Upper lobe of left lung (tissue), 6 donors: ENCODE results near the gene IP6K1. TPM values are rescaled to one million over a fixed set of nuclear protein-coding genes. Genes with fewer than 3 reads are reported as not detected.

Experiments used
- ATAC-seq, 2 donors: fragments of 200-7000 bp; cut with Tn5 transposase; one replicate each; pipeline ENCODE4 v1.9.1; 2022; ENCODE audit warnings: mild to moderate bottlenecking in 2 of 2, moderate library complexity in 2 of 2; ENCODE audit not compliant: low FRiP score in 2 of 2
- DNase-seq, 2 donors: peaks; one replicate each; pipeline ENCODE4 v3.0.0-alpha.2; 2019 to 2020
- H3K27ac ChIP-seq, 4 donors: fragments of 200-600 bp; sonication (generic); one replicate each; pipeline ENCODE4 v1.5.1; 2016 to 2019
- H3K27me3 ChIP-seq, 4 donors: fragments of 200-600 bp; sonication (generic); one replicate each; pipeline ENCODE4 v1.5.1; 2017 to 2019
- H3K36me3 ChIP-seq, 4 donors: fragments of 200-600 bp; sonication (generic); one replicate each; pipeline ENCODE4 v1.5.1; 2016 to 2019
- H3K4me1 ChIP-seq, 4 donors: fragments of 200-600 bp; sonication (generic); one replicate each; pipeline ENCODE4 v1.5.1; 2018 to 2019
- H3K4me3 ChIP-seq, 4 donors: fragments of 200-600 bp; sonication (generic); one replicate each; pipeline ENCODE4 v1.5.1; 2017 to 2019; ENCODE audit warnings: mild to moderate bottlenecking in 2 of 4, moderate library complexity in 1 of 4
- H3K9me3 ChIP-seq, 4 donors: fragments of 200-600 bp; sonication (generic); one replicate each; pipeline ENCODE4 v1.5.1; 2018 to 2019
- EP300 ChIP-seq, 4 donors: sonication (generic); formaldehyde crosslinking; IDR thresholded peaks; one replicate each; pipeline ENCODE4 v1.5.1; 2017; ENCODE audit warnings: antibody characterized with exemption in 4 of 4, control low read depth in 2 of 4
- POLR2A ChIP-seq, 4 donors: fragments of 450-650 bp; IDR thresholded peaks; one replicate each; pipeline ENCODE4 v1.5.1; 2016 to 2017; ENCODE audit warnings: antibody characterized with exemption in 4 of 4, mild to moderate bottlenecking in 2 of 4
- POLR2AphosphoS5 ChIP-seq, 2 donors: sonication (generic); formaldehyde crosslinking; IDR thresholded peaks; one replicate each; pipeline ENCODE4 v1.5.1; 2017; ENCODE audit warnings: antibody characterized with exemption in 2 of 2
- WGBS, 2 donors: methylation state at CpG; one replicate each; pipeline ENCODE4 v1.1.5; 2017 to 2018; 5-methylcytosine and 5-hydroxymethylcytosine counted together
- total RNA-seq, 6 donors: library from RNA; depleted of rRNA in 4 of 6; stranded (reverse); fragments of >200 nt in 4 of 6; gene quantifications; one replicate each; pipeline versions ENCODE4 v1.1.0 to v1.2.1, GENCODE V29; 2016 to 2021
- TF ChIP-seq, protein P1 (sequence below), 6 experiments: fragments of 450-650 bp in 4 of 6; fragments of 200-600 bp in 2 of 6; sonication (generic) in 2 of 6; IDR thresholded peaks; one replicate each; pipeline ENCODE4 v1.5.1; 2016 to 2019; ENCODE audit warnings: antibody characterized with exemption in 6 of 6
- donor health status: DM: no; HTN: no; CAD: no; lungs with moderate emphysema.
- donor health status: DM: no; HTN: yes; CAD: no; lungs with severe emphysema.

Gene IP6K1
- total RNA-seq, 6 donors from 2014 or later = 42.0 to 63.9 (median 49.7) TPM

DNA sequence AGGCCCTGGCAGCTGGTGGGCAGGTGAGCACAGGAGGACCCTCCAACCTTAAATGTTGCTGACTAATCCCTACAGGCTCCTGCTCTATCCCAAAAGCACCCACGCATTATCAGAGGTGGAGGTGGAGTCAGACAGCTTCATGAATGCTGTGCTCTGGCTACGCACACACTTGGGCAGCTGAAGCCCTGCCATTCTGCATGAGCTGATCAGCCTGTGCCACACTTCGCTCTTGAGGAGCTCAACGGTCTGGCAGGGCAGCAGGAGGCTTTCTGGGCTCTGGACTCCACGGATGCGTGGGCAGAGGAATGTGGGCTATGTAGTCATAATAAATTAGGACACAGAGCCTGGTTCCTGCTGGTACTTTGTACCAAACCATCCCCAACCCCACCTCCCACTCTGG, 103.2 kb downstream of the IP6K1 start:
- TF ChIP-seq POLR2A (IDR thresholded peaks at IDR 0.05) (no peak), POLR2AphosphoS5 (IDR thresholded peaks at IDR 0.05) (no peak), EP300 (IDR thresholded peaks at IDR 0.05) (no peak)
- TF ChIP-seq, protein P1, sequence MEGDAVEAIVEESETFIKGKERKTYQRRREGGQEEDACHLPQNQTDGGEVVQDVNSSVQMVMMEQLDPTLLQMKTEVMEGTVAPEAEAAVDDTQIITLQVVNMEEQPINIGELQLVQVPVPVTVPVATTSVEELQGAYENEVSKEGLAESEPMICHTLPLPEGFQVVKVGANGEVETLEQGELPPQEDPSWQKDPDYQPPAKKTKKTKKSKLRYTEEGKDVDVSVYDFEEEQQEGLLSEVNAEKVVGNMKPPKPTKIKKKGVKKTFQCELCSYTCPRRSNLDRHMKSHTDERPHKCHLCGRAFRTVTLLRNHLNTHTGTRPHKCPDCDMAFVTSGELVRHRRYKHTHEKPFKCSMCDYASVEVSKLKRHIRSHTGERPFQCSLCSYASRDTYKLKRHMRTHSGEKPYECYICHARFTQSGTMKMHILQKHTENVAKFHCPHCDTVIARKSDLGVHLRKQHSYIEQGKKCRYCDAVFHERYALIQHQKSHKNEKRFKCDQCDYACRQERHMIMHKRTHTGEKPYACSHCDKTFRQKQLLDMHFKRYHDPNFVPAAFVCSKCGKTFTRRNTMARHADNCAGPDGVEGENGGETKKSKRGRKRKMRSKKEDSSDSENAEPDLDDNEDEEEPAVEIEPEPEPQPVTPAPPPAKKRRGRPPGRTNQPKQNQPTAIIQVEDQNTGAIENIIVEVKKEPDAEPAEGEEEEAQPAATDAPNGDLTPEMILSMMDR (IDR thresholded peaks at IDR 0.05) = no peak
- Histone ChIP-seq H3K27me3 (no peaks in the 10 kb centered on the region), H3K4me1 (peaks cover 3 to 19% (median 8%) of the 10 kb centered on the region in 4 donors), H3K4me3 (no peak overlapping the region), H3K36me3 (peaks cover 25 to 68% (median 58%) of the 10 kb centered on the region in 4 donors), H3K9me3 (no peaks in the 10 kb centered on the region), H3K27ac (no peak overlapping the region)
- DNase-seq (no peak), ATAC-seq (no peak)
- WGBS, 2 donors = 91 to 100% methylated on average over 1 to 6 of the region's 6 CpGs

DNA sequence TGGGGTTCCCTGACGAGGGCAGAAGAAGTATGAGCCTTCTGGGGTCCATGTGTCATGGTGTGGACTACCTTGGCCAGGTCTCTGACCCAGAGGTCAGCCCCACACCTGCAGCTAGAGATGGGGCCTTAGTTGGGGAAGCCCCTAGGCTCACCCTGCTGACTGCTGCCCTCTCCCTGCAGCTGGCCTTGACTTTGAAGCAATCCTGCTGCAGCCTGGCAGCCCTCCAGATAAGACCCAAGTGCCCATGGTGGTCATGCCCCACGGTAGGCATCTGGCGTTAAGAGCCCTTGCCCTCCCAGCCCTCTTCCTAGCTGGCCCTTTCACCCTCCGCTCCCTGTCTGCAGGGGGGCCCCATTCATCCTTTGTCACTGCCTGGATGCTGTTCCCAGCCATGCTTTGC, 104.8 kb downstream of the IP6K1 start:
- 83 to 90% methylated on average over 1 to 4 of the region's 4 CpGs for WGBS, 2 donors
- Histone ChIP-seq H3K4me3 (no peak overlapping the region), H3K9me3 (no peaks in the 10 kb centered on the region), H3K27me3 (no peaks in the 10 kb centered on the region), H3K27ac (no peak overlapping the region), H3K4me1 (peaks cover 0 to 12% (median 5%) of the 10 kb centered on the region in 4 donors), H3K36me3 (peaks cover 29 to 84% (median 72%) of the 10 kb centered on the region in 4 donors)
- ATAC-seq (no peak), DNase-seq (no peak)
- TF ChIP-seq POLR2AphosphoS5 (IDR thresholded peaks at IDR 0.05) = no peak
- TF ChIP-seq POLR2A (IDR thresholded peaks at IDR 0.05) = no peak
- TF ChIP-seq, protein P1 (IDR thresholded peaks at IDR 0.05) = no peak
- TF ChIP-seq EP300 (IDR thresholded peaks at IDR 0.05) = no peak

DNA sequence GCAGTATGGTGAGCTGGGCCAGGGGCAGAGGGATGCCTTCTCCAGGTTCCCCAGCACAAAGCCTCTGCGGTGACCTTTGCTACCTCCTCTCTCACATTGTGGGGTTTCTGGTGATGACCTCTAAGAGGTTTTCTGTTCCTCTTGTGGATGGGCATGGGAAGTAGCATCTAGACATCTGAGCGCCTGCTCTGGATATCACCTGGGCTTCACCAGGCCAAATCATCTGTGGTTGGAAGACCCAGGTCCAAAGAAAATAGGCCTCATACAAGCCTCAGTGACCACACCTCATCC, 105.2 kb downstream of the IP6K1 start:
- TF ChIP-seq EP300 (IDR thresholded peaks at IDR 0.05) = no peak
- TF ChIP-seq, protein P1 (IDR thresholded peaks at IDR 0.05) = no peak
- no peak for TF ChIP-seq POLR2A (IDR thresholded peaks at IDR 0.05)
- TF ChIP-seq POLR2AphosphoS5 (IDR thresholded peaks at IDR 0.05) = no peak
- no peak for ATAC-seq
- H3K4me3 ChIP-seq = no peak overlapping the region
- H3K36me3 ChIP-seq = peaks cover 29 to 87% (median 74%) of the 10 kb centered on the region in 4 donors
- H3K27me3 ChIP-seq = no peaks in the 10 kb centered on the region
- DNase-seq = no peak
- peaks cover 0 to 9% (median 1%) of the 10 kb centered on the region in 4 donors for H3K4me1 ChIP-seq
- 92% methylated on average over 2 of the region's 2 CpGs; no CpG with 5 or more reads in 1 of the 2 donors for WGBS, 2 donors
- no peaks in the 10 kb centered on the region for H3K9me3 ChIP-seq
- H3K27ac ChIP-seq = no peak overlapping the region

DNA sequence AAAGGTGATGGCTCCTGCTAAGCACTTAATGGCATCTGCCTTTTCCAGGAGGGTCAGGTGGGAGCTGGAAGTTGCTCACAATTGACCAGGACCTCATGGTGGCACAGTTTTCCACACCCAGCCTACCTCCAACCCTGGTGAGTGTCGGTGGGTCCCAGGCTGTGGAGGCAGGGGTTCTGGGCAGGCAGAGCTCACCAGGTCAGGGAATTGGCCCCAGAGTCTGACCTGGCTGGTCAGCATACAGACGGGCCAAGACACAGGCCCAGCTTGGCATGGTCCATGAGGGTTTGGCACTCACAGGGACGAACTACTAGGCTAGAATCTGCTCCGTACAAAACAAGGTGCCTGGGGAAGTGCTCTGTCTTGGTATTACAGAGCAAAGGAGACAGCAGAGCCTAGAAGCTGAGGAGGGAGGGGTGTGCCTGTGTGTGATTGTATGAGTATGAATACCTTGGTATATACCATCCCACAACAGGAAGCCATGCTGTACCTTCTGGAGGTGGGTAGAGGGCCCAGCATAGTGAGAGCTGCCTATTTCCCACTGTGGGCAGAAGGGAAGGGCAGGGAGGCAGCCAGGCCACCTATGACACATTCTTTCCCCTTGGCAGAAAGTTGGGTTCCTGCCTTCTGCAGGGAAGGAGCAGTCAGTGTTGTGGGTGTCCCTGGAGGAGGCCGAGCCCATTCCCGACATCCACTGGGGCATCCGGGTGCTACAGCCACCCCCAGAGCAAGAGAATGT, 105.7 kb downstream of the IP6K1 start:
- Histone ChIP-seq H3K4me3 (no peak overlapping the region), H3K27ac (no peak overlapping the region), H3K9me3 (no peaks in the 10 kb centered on the region), H3K4me1 (peaks cover 0 to 9% (median 0%) of the 10 kb centered on the region in 4 donors), H3K27me3 (no peaks in the 10 kb centered on the region), H3K36me3 (peaks cover 29 to 93% (median 77%) of the 10 kb centered on the region in 4 donors)
- ATAC-seq = no peak
- TF ChIP-seq EP300 (IDR thresholded peaks at IDR 0.05) (no peak), POLR2AphosphoS5 (IDR thresholded peaks at IDR 0.05) (no peak), POLR2A (IDR thresholded peaks at IDR 0.05) (no peak)
- TF ChIP-seq, protein P1 (IDR thresholded peaks at IDR 0.05) = no peak
- no peak for DNase-seq
- 82 to 94% methylated on average over 4 to 6 of the region's 7 CpGs for WGBS, 2 donors

DNA sequence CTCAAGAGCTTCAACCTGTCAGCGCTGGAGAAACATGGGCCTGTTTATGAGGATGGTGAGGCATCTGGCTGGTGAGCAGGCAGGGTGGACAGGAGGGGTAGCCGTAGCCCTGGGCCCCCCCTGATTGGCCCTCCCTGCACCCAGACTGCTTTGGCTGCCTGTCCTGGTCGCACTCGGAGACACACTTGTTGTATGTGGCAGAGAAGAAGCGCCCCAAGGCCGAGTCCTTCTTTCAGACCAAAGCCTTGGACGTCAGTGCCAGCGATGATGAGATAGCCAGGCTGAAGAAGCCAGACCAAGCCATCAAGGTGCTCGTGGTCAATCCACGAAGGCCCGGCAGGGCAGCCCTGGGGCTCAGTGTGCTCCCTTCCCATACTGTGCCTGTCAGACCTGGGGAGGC, 110.4 kb downstream of the IP6K1 start:
- no peak overlapping the region for H3K4me3 ChIP-seq
- TF ChIP-seq POLR2A (IDR thresholded peaks at IDR 0.05) = no peak
- TF ChIP-seq, protein P1 (IDR thresholded peaks at IDR 0.05) = no peak
- no peak for TF ChIP-seq EP300 (IDR thresholded peaks at IDR 0.05)
- TF ChIP-seq POLR2AphosphoS5 (IDR thresholded peaks at IDR 0.05) = no peak
- peaks cover 14 to 26% (median 16%) of the 10 kb centered on the region in 4 donors for H3K4me1 ChIP-seq
- H3K9me3 ChIP-seq = no peaks in the 10 kb centered on the region
- no peaks in the 10 kb centered on the region for H3K27me3 ChIP-seq
- DNase-seq (no peak), ATAC-seq (no peak)
- no peak overlapping the region for H3K27ac ChIP-seq
- H3K36me3 ChIP-seq = peaks cover 20 to 54% (median 43%) of the 10 kb centered on the region in 4 donors
- 95 to 96% methylated on average over 7 to 9 of the region's 11 CpGs for WGBS, 2 donors
